GM12875 (cell line): ENCODE results near the gene PHF2.

Source experiments
- H3K4me3 ChIP-seq: one replicate; pipeline ENCODE4 v1.5.1; 2011; ENCODE audit warnings: low read depth, low read length, control low read depth
- TF ChIP-seq, protein P1 (sequence below): IDR thresholded peaks from 2 replicates; pipeline ENCODE4 v1.5.1; 2011; ENCODE audit warnings: low read depth, mild to moderate bottlenecking, control low read depth, inconsistent platforms, low read length, moderate library complexity, borderline replicate concordance; ENCODE audit not compliant: insufficient read depth

Gene PHF2

DNA sequence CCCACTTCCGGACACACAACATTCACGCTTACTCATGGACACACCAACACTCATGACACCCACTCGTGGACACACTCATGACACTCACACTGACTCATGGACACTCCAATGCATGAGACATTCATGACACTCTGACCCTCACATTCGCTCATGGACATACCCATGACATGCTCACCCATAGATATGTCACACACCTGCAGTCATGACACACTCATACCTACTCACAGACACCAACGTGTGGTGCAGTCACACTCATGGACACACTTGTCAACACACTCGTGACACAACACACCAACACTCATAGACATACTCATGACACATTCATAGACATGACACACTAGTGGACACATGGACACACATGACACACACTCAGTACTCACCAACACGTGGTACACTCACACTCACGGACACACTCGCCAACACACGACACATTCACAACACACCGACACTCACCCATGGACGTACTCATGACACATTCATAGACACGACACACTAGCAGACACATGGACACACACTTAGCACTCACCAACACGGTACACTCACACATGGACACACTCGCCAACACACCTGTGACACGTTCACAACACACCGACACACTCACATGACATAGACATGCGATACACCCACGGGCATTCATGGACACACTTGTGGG, 73.4 kb downstream of the PHF2 start:
- TF ChIP-seq, protein P1, sequence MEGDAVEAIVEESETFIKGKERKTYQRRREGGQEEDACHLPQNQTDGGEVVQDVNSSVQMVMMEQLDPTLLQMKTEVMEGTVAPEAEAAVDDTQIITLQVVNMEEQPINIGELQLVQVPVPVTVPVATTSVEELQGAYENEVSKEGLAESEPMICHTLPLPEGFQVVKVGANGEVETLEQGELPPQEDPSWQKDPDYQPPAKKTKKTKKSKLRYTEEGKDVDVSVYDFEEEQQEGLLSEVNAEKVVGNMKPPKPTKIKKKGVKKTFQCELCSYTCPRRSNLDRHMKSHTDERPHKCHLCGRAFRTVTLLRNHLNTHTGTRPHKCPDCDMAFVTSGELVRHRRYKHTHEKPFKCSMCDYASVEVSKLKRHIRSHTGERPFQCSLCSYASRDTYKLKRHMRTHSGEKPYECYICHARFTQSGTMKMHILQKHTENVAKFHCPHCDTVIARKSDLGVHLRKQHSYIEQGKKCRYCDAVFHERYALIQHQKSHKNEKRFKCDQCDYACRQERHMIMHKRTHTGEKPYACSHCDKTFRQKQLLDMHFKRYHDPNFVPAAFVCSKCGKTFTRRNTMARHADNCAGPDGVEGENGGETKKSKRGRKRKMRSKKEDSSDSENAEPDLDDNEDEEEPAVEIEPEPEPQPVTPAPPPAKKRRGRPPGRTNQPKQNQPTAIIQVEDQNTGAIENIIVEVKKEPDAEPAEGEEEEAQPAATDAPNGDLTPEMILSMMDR, result no peak
- H3K4me3 ChIP-seq, result no peak overlapping the region

DNA sequence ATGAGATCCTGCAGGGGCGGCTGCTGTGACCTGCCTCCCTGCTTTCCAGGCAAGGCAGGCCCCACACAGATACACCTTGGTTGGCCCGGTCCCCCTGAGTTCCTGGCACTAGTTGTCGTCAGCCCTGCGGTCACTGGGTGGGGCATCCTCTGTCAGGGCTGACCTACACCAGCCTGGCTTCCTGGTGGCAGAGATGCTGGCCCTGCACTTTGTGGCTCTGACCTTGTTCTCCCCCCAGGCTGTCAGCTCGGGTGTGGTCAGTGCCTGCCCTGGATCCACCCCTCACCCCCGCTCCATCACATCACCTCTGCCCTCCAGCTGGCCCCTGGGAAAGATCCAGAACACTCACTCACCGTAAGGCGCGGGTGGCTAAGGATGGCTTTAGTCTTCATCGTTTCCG, 74.1 kb downstream of the PHF2 start:
- H3K4me3 ChIP-seq, result no peak overlapping the region
- TF ChIP-seq, protein P1, result no peak

DNA sequence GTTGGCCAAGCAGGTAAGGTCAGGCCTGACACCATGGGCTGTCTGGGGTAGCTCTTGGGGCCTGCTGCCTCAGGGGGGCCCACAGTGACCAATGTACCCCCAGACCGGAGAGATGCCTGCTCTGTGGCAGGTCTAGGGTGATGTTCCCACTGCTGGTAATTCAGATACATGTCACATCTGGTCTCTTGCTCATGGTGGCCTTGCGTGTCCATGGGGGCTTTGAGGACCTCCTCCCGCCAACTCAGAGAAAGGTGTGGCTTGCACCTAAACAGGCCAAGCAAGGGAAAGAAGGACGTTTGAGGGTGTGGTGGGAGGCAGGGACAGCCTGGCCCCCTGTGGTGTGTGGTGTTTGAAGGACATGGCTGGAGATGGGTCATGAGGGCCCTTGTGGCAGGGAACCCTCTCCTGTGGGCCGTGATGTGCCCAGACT, 75.2 kb downstream of the PHF2 start:
- TF ChIP-seq, protein P1, result no peak
- H3K4me3 ChIP-seq, result no peak overlapping the region

DNA sequence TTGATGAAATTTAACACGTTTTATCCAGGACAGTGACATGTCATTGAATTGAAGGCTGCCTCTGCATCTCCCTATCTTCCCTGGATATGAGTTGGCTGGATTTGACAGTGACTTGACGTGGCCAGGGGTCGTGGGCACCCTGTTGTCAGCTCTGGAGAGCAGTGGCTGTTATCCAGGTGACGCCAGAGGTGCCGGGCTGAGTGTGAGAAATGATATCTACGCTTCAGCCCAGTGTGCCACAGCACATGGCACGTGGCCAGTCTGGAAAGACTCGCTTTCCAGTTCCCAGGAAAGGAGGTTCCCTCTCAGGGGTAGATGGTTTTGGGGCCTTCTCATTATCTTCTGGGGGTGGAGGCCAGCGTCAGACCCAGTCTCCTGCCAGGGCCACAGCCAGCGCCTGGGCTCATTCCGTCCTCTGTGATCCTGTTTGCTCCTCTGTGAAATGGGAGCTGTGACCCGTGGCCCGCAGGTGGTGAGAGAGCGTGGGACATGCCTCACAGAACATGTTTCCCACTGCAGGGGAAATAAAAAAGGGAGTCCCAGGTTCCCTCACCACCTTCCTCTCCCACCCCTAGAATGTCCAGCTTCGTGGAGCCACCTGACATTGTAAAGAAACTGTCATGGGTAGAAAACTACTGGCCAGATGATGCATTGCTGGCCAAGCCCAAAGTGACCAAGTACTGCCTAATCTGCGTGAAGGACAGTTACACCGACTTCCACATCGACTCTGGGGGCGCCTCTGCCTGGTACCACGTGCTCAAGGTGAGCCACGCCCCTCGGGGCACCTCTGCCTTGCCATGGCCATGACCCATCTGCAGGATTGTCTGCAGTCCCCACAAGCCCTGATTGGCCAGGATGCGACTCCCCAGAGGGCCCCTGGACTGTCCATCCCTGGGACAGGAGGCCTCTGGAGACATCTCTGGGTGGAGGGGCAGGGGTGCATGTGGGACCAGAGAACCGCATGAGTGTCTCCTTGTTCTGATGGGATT, 76.5 kb downstream of the PHF2 start:
- no peak overlapping the region for H3K4me3 ChIP-seq
- TF ChIP-seq, protein P1, result no peak

DNA sequence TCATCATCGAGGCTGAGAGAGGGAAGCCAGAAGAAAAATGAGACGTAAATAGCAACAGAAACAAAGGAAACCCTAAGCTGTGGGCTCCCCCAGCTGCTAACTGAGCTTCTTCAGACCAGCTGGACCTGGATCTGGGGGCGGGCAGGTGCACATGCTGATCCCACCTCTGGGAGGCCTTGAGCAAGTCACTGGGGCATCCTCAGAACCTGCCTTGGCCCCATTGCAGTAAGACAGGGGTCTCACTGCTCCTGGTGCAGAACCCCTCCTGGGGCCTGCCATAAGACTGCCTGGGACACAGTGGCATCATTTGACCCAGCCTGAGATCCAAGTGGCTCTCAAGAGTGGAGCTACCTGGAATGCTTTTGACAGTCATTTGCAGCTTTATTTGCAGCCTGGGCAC, 77.4 kb downstream of the PHF2 start:
- TF ChIP-seq, protein P1, result no peak
- no peak overlapping the region for H3K4me3 ChIP-seq

DNA sequence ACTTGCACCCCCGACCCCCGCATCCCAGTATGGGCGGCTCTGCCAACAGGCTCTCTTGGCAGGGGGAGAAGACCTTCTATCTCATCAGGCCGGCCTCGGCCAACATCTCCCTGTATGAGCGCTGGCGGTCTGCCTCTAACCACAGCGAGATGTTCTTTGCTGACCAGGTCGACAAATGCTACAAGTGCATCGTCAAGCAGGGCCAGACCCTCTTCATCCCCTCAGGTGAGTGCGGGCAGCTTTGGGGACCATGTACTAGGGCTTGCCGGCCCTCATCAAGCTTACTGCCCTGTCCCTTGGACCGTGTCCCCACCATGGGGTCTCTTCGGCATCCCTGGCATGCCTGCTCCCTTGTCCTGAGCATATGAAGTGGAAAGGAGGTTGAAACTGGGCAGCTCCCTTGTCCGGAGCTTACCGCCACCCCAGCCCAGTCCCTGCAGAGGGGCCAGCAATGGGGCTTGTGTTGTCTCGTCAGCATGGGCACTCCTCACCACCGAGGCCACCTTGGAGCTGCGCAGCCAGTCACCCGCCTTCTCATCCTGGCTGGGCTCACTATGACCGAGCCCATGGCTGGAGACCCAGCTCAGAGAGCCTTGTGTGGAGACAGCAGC, 78.1 kb downstream of the PHF2 start:
- no peak overlapping the region for H3K4me3 ChIP-seq
- TF ChIP-seq, protein P1, result no peak
